Measurements from ENCODE around the gene PPP1R15A. TPM values are rescaled to one million over a fixed set of nuclear protein-coding genes. Genes with fewer than 3 reads are reported as not detected.
"Not testable (repeated sequence)": the region's sequence is repeated elsewhere in the genome, so short reads cannot be mapped to it uniquely, and the experiment has no call there.

Gene PPP1R15A
- total RNA-seq, 2 donors from 2014 or later, result 75.1 to 129 TPM

- Mint-ChIP-seq H3K9me3 (no peaks in the 10 kb centered on the region), H3K27ac (no peak overlapping the region), H3K4me3 (no peak overlapping the region), H3K36me3 (ENCODE audit: low read depth) (peaks cover 32% of the 10 kb centered on the region), H3K27me3 (peaks cover 12% of the 10 kb centered on the region), H3K4me1 (peaks cover 11% of the 10 kb centered on the region)
- no peak for ATAC-seq (replicated peaks)
These were observed 2.2 kb upstream of the PPP1R15A start for GRCh38 chr19:48870048-48870447.

- peaks cover 47% of the 10 kb centered on the region for H3K36me3 Mint-ChIP-seq (ENCODE audit: low read depth)
These were observed 595 bp upstream of the PPP1R15A start for GRCh38 chr19:48871471-48872181.

GRCh38 chr19:48872884-48873475 is 759 bp downstream of the PPP1R15A start:
- Mint-ChIP-seq H3K9me3 (no peaks in the 10 kb centered on the region), H3K27ac (peak overlapping the region; percentile 100), H3K4me3 (peak overlapping the region; percentile 98), H3K27me3 (peaks cover 4% of the 10 kb centered on the region), H3K36me3 (ENCODE audit: low read depth) (peaks cover 61% of the 10 kb centered on the region), H3K4me1 (peaks cover 22% of the 10 kb centered on the region)
- ATAC-seq (replicated peaks), result peak; percentile 52

More at GRCh38 chr19:48871471-48872181, 595 bp upstream of the PPP1R15A start:
- not testable (repeated sequence) for H3K9me3 Mint-ChIP-seq; ATAC-seq (replicated peaks)
- peaks cover 18% of the 10 kb centered on the region for H3K4me1 Mint-ChIP-seq
- H3K27ac Mint-ChIP-seq, result peak overlapping the region; percentile 100
- peaks cover 12% of the 10 kb centered on the region for H3K27me3 Mint-ChIP-seq
- peak overlapping the region; percentile 98 for H3K4me3 Mint-ChIP-seq

- Mint-ChIP-seq H3K27ac (peak overlapping the region; percentile 100), H3K4me3 (peak overlapping the region; percentile 98), H3K4me1 (peaks cover 24% of the 10 kb centered on the region), H3K9me3 (no peaks in the 10 kb centered on the region), H3K36me3 (ENCODE audit: low read depth) (peaks cover 68% of the 10 kb centered on the region), H3K27me3 (no peaks in the 10 kb centered on the region)
- ATAC-seq (replicated peaks), result no peak
These were observed 1.5 kb downstream of the PPP1R15A start for GRCh38 chr19:48873476-48874302.

GRCh38 chr19:48874303-48875135 is 2.3 kb downstream of the PPP1R15A start:
- no peaks in the 10 kb centered on the region for H3K27me3 Mint-ChIP-seq
- H3K4me1 Mint-ChIP-seq, result peaks cover 24% of the 10 kb centered on the region
- peaks cover 76% of the 10 kb centered on the region for H3K36me3 Mint-ChIP-seq (ENCODE audit: low read depth)
- peak; percentile 6 for ATAC-seq (replicated peaks)
- H3K9me3 Mint-ChIP-seq, result no peaks in the 10 kb centered on the region
- peak overlapping the region; percentile 98 for H3K4me3 Mint-ChIP-seq
- H3K27ac Mint-ChIP-seq, result peak overlapping the region; percentile 100

GRCh38 chr19:48876043-48876981 is 4.1 kb downstream of the PPP1R15A start:
- H3K27me3 Mint-ChIP-seq; H3K9me3 Mint-ChIP-seq; ATAC-seq (replicated peaks): not testable (repeated sequence)
- Mint-ChIP-seq H3K27ac (peak overlapping the region; percentile 100), H3K4me1 (peaks cover 24% of the 10 kb centered on the region), H3K4me3 (peak overlapping the region; percentile 98), H3K36me3 (ENCODE audit: low read depth) (peaks cover 84% of the 10 kb centered on the region)

GRCh38 chr19:48877855-48878195 is 5.6 kb downstream of the PPP1R15A start:
- Mint-ChIP-seq H3K36me3 (ENCODE audit: low read depth) (peaks cover 75% of the 10 kb centered on the region), H3K4me1 (peaks cover 24% of the 10 kb centered on the region), H3K9me3 (no peaks in the 10 kb centered on the region), H3K27ac (peak overlapping the region; percentile 67), H3K4me3 (peak overlapping the region; percentile 53), H3K27me3 (no peaks in the 10 kb centered on the region)
- no peak for ATAC-seq (replicated peaks)

GRCh38 chr19:48878196-48879024 is 6.2 kb downstream of the PPP1R15A start:
- no peaks in the 10 kb centered on the region for H3K9me3 Mint-ChIP-seq
- peak overlapping the region; percentile 53 for H3K4me3 Mint-ChIP-seq
- peaks cover 69% of the 10 kb centered on the region for H3K36me3 Mint-ChIP-seq (ENCODE audit: low read depth)
- peak; percentile 13 for ATAC-seq (replicated peaks)
- peaks cover 22% of the 10 kb centered on the region for H3K4me1 Mint-ChIP-seq
- H3K27ac Mint-ChIP-seq, result peak overlapping the region; percentile 67
- H3K27me3 Mint-ChIP-seq, result no peaks in the 10 kb centered on the region

- no peak for ATAC-seq (replicated peaks)
- Mint-ChIP-seq H3K27ac (no peak overlapping the region), H3K9me3 (no peaks in the 10 kb centered on the region), H3K4me1 (peaks cover 17% of the 10 kb centered on the region), H3K27me3 (no peaks in the 10 kb centered on the region), H3K4me3 (peak overlapping the region; percentile 53), H3K36me3 (ENCODE audit: low read depth) (peaks cover 62% of the 10 kb centered on the region)
These were observed 6.9 kb downstream of the PPP1R15A start for GRCh38 chr19:48879025-48879637.

- H3K4me3 Mint-ChIP-seq; H3K9me3 Mint-ChIP-seq; H3K27ac Mint-ChIP-seq; H3K27me3 Mint-ChIP-seq; ATAC-seq (replicated peaks): not testable (repeated sequence)
- H3K4me1 Mint-ChIP-seq, result peaks cover 17% of the 10 kb centered on the region
- H3K36me3 Mint-ChIP-seq (ENCODE audit: low read depth), result peaks cover 56% of the 10 kb centered on the region
These were observed 7.5 kb downstream of the PPP1R15A start for GRCh38 chr19:48879696-48880095.

- peaks cover 33% of the 10 kb centered on the region for H3K36me3 Mint-ChIP-seq (ENCODE audit: low read depth)
- H3K9me3 Mint-ChIP-seq, result no peaks in the 10 kb centered on the region
- ATAC-seq (replicated peaks), result peak; percentile 39
- no peak overlapping the region for H3K4me3 Mint-ChIP-seq
- H3K27me3 Mint-ChIP-seq, result no peaks in the 10 kb centered on the region
- H3K27ac Mint-ChIP-seq, result no peak overlapping the region
- H3K4me1 Mint-ChIP-seq, result peaks cover 10% of the 10 kb centered on the region
These were observed 9.8 kb downstream of the PPP1R15A start for GRCh38 chr19:48881741-48882657.
